HepG2 (cell line): ENCODE measurements around the gene CCDC34. TPM values are rescaled to one million over a fixed set of nuclear protein-coding genes. Genes with fewer than 3 reads are reported as not detected.

Source experiments
- ARNTL ChIP-seq: sonication (generic); formaldehyde crosslinking; IDR thresholded peaks from 2 replicates; pipeline ENCODE4 v1.4.0; 2020; ENCODE audit warnings: mild to moderate bottlenecking, missing genetic modification reagents
- HHEX ChIP-seq: IDR thresholded peaks from 2 replicates; pipeline ENCODE4 v1.6.1; 2016; ENCODE audit warnings: control low read depth
- HMG20A ChIP-seq: IDR thresholded peaks from 2 replicates; pipeline ENCODE4 v1.6.1; 2016; ENCODE audit warnings: borderline replicate concordance
- HMGXB3 ChIP-seq: sonication (generic); formaldehyde crosslinking; IDR thresholded peaks from 2 replicates; pipeline ENCODE4 v1.4.0; 2020; ENCODE audit warnings: missing genetic modification reagents, borderline replicate concordance
- IKZF5 ChIP-seq: IDR thresholded peaks from 2 replicates; pipeline ENCODE4 v1.6.1; 2018; ENCODE audit warnings: missing genetic modification reagents, mild to moderate bottlenecking, missing compliant biosample characterization
- JUN ChIP-seq: sonication (generic); formaldehyde crosslinking; IDR thresholded peaks from 2 replicates; pipeline ENCODE4 v1.4.0; 2020; ENCODE audit warnings: mild to moderate bottlenecking, missing genetic modification reagents
- LCORL ChIP-seq, 2 experiments: fragments of 450-650 bp in 1 of 2; sonication (generic) in 1 of 2; formaldehyde crosslinking in 1 of 2; IDR thresholded peaks; 2 replicates each; pipeline versions ENCODE4 v1.5.0 to v1.6.1; 2017 to 2020; ENCODE audit warnings: antibody characterized with exemption in 1 of 2, missing genetic modification reagents in 1 of 2
- MEF2D ChIP-seq: sonication (generic); formaldehyde crosslinking; IDR thresholded peaks from 2 replicates; pipeline ENCODE4 v1.5.1; 2020; ENCODE audit warnings: mild to moderate bottlenecking, missing genetic modification reagents
- POGK ChIP-seq: sonication (generic); formaldehyde crosslinking; conservative IDR thresholded peaks from 2 replicates; pipeline ENCODE4 v1.8.0; 2022; ENCODE audit warnings: mild to moderate bottlenecking, moderate library complexity, missing genetic modification reagents
- SALL1 ChIP-seq: sonication (generic); formaldehyde crosslinking; IDR thresholded peaks from 2 replicates; pipeline ENCODE4 v1.8.0; 2022; ENCODE audit warnings: mild to moderate bottlenecking, missing genetic modification reagents
- TCF7 ChIP-seq: sonication (generic); IDR thresholded peaks from 2 replicates; pipeline ENCODE4 v1.6.1; 2016; ENCODE audit warnings: antibody characterized with exemption, low read depth
- TFAP4 ChIP-seq: sonication (generic); IDR thresholded peaks from 2 replicates; pipeline ENCODE4 v1.6.1; 2016; ENCODE audit warnings: low read depth, borderline replicate concordance
- TP53 ChIP-seq: sonication (generic); formaldehyde crosslinking; conservative IDR thresholded peaks from 2 replicates; pipeline ENCODE4 v1.4.0; 2020; ENCODE audit warnings: missing genetic modification reagents
- ZBTB7B ChIP-seq: sonication (generic); formaldehyde crosslinking; IDR thresholded peaks from 2 replicates; pipeline ENCODE4 v1.4.0; 2020; ENCODE audit warnings: missing genetic modification reagents
- ZNF639 ChIP-seq: conservative IDR thresholded peaks from 2 replicates; pipeline ENCODE4 v1.6.1; 2018; ENCODE audit warnings: missing genetic modification reagents
- ZSCAN30 ChIP-seq: sonication (generic); formaldehyde crosslinking; IDR thresholded peaks from 2 replicates; pipeline ENCODE4 v1.5.0; 2020; ENCODE audit warnings: mild to moderate bottlenecking, missing genetic modification reagents
- polyA plus RNA-seq, 8 experiments: library from polyadenylated mRNA; depleted of rRNA in 3 of 8; stranded (reverse) in 7 of 8; unstranded in 1 of 8; fragments of >200 nt; fragmentation: Illumina TruSeq in 4 of 8; extraction: Trizol in 4 of 8; gene quantifications; 2 replicates each; pipeline versions ENCODE4 v1.2.1 to v1.2.3, GENCODE V29; 2011 to 2016; ENCODE audit warnings: low read depth in 4 of 8, missing spikeins in 1 of 8, mixed read lengths in 1 of 8; ENCODE audit not compliant: insufficient read depth in 1 of 8
- total RNA-seq, 5 experiments: library from RNA; depleted of rRNA; stranded (reverse); fragments of >200 nt; fragmentation: Illumina TruSeq; extraction: Trizol; gene quantifications; 2 replicates each; pipeline ENCODE4 v1.2.3, GENCODE V29; 2016; ENCODE audit warnings: low read depth in 1 of 5

Gene CCDC34
- total and polyA plus RNA-seq, 2 of the 13 experiments (the other 11 are each of a cell fraction or from before 2014, with no cell fraction given), result 7.6 to 34.3 TPM

GRCh38 chr11:27401833-27402316, 38.9 kb upstream of the CCDC34 start (continued):
- TF ChIP-seq HMGXB3 (CRISPR knock-in tag), result 0 out of 2 replicates have a peak, but pooled peaks have one; percentile 56
- no peak for TF ChIP-seq TP53 (CRISPR knock-in tag)
- TF ChIP-seq SALL1 (CRISPR knock-in tag), result peak; percentile 77
- peak; percentile 94 for TF ChIP-seq ZBTB7B (CRISPR knock-in tag)
- TF ChIP-seq JUN, result peak; percentile 89
- TF ChIP-seq TCF7, result peak; percentile 42; the same call in 1 of the 2 replicates
- peak; percentile 81 for TF ChIP-seq MEF2D (CRISPR knock-in tag)
- TF ChIP-seq POGK (CRISPR knock-in tag), result no peak
- TF ChIP-seq TFAP4, result peak; percentile 39; the same call in 1 of the 2 replicates
- TF ChIP-seq ARNTL (CRISPR knock-in tag), result peak; percentile 72
- peak; percentile 74; the same call in 1 of the 2 replicates for TF ChIP-seq IKZF5
- TF ChIP-seq HMG20A (CRISPR knock-in tag), result peak; percentile 82
- no peak for TF ChIP-seq LCORL (IDR thresholded peaks at IDR 0.05)
- TF ChIP-seq LCORL (CRISPR knock-in tag; IDR thresholded peaks at IDR 0.05), result peak; percentile 90
- TF ChIP-seq HHEX, result peak; percentile 81
- no peak for TF ChIP-seq ZSCAN30 (CRISPR knock-in tag)
- no peak for TF ChIP-seq ZNF639 (CRISPR knock-in tag)
